Measurements from ENCODE around the gene CLCN4.

CLCN4 gene

DNA sequence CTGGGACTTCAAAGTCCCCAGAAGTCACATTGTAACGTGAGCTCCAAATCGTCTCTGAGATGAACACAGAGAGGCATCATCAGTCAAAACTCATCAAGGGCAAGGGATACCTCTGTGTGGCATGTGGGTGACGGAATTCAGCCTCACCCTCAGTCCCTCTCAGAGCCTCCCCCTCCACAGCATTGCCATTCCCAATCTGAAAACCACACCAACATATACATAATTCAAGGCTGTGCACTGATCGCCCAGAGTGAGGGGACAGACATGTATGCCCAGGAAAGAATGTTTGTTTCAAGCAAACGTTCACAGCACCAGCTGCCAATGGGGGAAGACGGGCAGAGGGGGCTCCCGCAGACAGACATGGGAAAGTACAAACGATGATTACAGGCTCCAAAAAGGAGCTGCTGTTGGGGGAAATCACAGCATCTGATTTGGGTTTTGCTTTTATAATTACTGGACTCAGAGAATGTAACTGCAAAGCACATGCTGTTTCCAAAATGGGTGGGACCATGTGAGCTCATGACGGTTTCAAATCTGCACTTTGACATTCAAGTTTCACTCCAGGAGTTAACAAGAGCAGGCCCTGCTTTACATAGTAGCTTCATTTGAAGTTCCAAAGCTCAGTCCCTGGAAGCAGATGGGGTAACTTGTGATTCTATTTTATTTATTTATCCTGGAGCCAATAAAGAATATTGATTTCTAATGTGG, 88.3 kb downstream of the CLCN4 start:
- DNase-seq (ENCODE audit: low spot score), result no peak

DNA sequence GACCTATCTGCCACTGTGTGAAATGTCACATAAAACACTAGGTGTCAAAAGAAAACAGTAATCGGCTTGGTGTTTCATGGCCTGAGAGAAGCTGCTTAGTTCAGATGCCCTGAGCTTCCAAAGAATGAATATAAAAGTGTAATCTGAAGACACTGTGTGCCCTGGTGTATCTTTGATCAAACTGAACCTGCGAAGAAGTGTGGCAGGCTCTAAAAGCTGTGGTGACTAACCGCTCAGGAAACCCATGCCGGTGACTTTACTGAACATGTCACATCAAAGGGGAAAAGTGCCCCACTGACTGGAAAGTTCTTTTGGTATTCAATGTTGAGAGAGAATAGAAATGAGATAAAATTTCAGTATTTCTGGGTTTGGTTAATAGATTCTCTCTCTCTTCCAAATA, 89.1 kb downstream of the CLCN4 start:
- DNase-seq (ENCODE audit: low spot score), result no peak

DNA sequence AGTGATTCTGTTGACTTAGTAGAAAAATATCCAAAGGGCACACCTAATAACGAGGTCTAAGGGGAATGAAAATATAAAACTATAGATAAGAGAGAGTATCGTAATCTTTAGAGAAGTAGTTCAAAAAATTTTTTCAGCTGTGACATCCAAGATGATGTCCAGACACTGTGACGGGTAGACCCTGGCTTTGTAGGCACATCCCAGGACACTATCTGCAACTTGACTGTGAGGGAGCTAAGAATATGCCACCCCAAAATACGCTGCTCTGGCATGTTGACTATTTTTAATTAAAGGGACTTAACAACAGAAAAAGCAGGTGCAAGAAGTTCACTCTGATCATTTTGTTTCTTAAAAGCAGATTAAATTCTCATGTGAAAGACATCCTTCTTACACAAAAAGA, 89.5 kb downstream of the CLCN4 start:
- DNase-seq (ENCODE audit: low spot score), result no peak

DNA sequence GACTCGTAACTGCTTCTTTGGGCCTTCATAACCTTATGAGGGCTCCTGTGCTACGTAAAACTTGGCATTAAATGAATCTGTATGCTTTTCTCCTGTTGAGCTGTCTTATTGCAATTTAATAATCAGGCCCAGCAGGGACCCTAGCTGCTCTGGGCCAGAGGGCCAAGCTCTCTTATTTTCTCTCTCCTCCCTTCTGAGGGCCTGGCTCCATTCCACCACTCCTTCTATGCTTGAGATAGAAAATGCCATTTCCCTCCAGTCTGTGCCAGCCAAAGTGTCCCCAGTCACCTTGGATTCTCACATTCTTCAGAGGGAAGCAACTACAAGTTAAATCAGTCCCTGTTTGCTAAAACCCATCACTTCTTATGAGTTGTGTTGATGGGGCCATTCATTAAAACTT, 90.1 kb downstream of the CLCN4 start:
- DNase-seq (ENCODE audit: low spot score), result no peak

DNA sequence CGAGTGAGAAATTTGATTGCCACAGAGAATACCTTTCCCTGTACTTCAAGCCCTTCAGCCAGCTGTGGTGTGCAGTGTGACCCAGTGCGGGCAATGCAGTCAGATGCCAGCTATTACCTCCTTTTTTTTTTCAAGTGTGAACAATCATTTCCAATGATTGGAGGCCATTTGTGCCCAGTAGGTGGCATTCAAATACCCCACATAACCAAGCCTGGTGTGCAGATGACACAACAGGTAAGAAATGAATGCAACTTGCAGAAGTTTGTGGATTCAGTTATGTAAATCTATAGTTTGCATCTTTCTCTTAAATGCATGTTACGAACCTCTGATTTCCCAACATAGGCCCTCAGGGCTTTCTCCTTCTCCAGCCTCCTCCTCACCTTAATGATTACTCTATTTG, 98.0 kb downstream of the CLCN4 start:
- DNase-seq (ENCODE audit: low spot score), result no peak

DNA sequence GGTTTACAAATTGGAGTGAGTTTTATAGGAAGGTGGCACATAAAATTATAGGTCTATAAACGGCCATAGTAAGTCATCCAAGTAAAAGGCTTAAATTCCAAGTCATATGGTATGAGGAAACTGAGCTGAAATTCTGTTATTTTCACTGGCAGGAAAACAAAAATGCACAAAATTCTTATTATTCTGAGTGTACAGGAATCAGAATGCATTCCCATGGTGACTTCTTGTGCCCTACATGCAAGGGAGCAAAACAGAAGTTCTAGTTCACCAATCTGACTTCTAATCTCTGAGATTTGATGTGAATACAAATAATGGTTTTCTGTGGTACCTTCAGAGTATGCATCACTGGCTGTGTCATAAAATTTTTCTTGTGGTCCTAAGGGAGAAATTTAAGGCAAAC, 102.9 kb downstream of the CLCN4 start:
- no peak for DNase-seq (ENCODE audit: low spot score)

DNA sequence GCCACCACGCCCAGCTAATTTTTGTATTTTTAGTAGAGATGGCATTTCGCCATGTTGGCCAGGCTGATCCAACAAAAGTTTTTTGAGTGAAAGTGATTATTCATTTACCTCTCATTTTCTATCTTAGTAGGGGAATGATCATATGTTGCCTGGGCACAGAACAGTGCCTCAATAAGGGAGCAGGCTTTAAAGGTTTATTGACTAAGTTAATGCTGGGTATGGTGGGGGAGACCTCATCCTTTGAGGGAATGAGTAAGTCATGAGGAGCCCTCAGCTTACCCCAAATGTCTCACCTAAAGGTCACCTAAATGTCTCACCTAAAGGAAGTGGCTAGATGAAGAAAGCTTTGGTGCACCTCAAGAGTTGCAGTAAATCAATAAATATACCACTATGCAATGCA, 109.0 kb downstream of the CLCN4 start:
- no peak for DNase-seq (ENCODE audit: low spot score)

DNA sequence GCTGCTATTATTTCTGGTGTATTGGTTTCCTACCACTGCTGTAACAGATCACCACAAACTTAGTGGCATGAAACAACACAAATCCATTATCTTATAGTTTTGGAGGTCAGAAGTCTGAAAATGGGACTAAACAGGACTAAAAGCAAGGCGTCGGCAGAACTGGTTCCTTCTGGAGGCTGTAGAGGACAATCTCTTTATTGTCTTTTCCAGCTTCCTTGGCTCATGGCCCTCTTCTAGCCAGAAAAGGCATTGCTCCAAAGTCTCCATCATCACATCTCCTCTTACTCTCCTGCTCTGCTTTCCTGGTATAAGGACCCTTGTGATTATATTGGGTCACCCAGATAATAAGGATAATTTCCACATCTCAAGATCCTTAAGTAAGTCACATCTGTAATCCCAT, 121.9 kb downstream of the CLCN4 start:
- no peak for DNase-seq (ENCODE audit: low spot score)

DNA sequence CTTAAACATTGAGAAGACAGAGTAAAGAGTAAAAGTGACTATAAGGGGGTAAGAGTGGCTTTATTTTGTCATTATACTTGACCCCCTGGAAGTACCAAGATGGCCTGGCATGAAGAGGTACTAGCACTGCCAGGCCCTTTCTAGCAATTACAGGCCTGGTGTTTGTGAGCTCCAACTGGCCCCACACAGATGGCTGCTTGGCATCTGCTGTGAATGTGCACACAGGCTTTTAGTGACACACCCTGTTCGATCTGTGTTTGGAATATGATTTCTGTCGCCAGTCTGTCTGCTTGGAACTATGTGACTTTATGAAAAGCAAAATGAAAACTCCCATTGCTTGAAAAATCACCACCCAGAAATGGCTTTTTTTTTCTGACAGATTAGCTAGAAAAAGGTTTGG, 123.3 kb downstream of the CLCN4 start:
- no peak for DNase-seq (ENCODE audit: low spot score)

DNA sequence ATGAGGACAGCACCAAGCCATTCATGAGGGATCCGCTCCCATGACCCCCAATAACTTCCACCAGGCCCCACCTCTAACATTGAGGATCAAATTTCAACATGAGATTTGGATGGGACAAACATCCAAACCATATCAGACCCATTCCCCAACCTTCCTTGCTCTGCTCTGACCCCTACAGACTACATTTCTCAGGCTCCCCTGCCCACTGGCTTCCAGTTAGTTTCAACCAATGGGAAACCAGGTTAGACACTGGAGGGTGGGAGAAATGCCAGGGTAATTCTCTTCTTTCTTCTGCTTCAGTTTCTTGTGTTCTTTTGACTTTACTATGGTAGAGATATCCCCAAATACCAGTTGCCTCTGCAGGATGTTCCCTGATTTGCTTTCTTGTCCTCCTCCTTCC, 125.7 kb downstream of the CLCN4 start:
- no peak for DNase-seq (ENCODE audit: low spot score)

DNA sequence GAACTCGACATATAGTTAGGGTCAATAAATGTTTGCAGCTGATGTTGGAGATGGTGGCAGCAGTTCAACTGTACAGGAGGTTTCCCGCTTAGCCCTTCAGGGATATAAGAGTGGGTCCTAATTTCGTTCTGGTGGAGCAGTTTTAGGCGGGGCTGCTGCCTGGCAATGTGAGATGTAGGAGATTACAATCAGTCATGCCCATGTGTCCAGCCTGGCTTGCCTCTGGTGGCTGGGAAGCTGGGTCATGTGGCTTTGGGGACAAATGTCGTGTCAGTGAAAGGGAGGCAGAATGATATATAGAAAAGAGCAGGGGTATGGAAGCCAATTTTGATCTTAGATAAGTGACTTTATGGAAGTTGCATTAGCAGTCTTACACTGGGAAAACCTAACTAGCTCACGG, 129.4 kb downstream of the CLCN4 start:
- no peak for DNase-seq (ENCODE audit: low spot score)

Measured in hematopoietic multipotent progenitor cell treated with erythropoietin and hydrocortisone succinate and interleukin-3 and kit ligand, for 15 days (in vitro differentiated cells).